ENCODE data around the gene NAA25.
A peak's percentile ranks its signal among the peaks of the same experiment; 100 is the strongest.
"Not testable (repeated sequence)": the region's sequence is repeated elsewhere in the genome, so short reads cannot be mapped to it uniquely, and the experiment has no call there.

Gene NAA25

GRCh38 chr12:112000820-112001219 is 107.8 kb downstream of the NAA25 start:
- H4K20me1 ChIP-seq: peaks cover 0 to 20% (median 0%) of the 10 kb centered on the region in 11 experiments; a peak in 6 of 22 replicates
- H3K4me1 ChIP-seq: peaks cover 26 to 81% (median 55%) of the 10 kb centered on the region in 10 experiments
- H3K4me3 ChIP-seq: no peak overlapping the region; a peak in 1 of 20 replicates
- H3K9me3 ChIP-seq (replicated peaks in 1 of 11): no peaks in the 10 kb centered on the region
- H3K4me2 ChIP-seq: peak overlapping the region in 10 of 11 experiments; percentile 0 to 85 (median 78); a peak in 17 of 22 replicates
- no peak overlapping the region for H3K27ac ChIP-seq
- no peak for TF ChIP-seq Cebpa-rat (IDR thresholded peaks at IDR 0.05)
- H3K36me3 ChIP-seq: no peaks in the 10 kb centered on the region; a peak in 1 of 22 replicates
- peaks cover 0 to 97% (median 0%) of the 10 kb centered on the region in 11 experiments; a peak in 8 of 22 replicates for H3K27me3 ChIP-seq
- peak overlapping the region in 3 of 11 experiments; percentile 7 to 40 (median 25); a peak in 2 of 22 replicates for H3K9ac ChIP-seq

GRCh38 chr12:111999129-111999528 is 109.5 kb downstream of the NAA25 start:
- H3K4me1 ChIP-seq: peaks cover 32 to 85% (median 65%) of the 10 kb centered on the region in 10 experiments
- not testable (repeated sequence) for H3K9me3 ChIP-seq (replicated peaks in 1 of 11); H3K9ac ChIP-seq; H3K27ac ChIP-seq; H3K4me3 ChIP-seq; H3K36me3 ChIP-seq
- peak overlapping the region in 4 of 11 experiments; percentile 11 to 40 (median 22); a peak in 4 of 22 replicates for H3K4me2 ChIP-seq
- H3K27me3 ChIP-seq: peaks cover 0 to 94% (median 0%) of the 10 kb centered on the region in 11 experiments; a peak in 8 of 22 replicates
- peaks cover 0 to 23% (median 0%) of the 10 kb centered on the region in 11 experiments; a peak in 6 of 22 replicates for H4K20me1 ChIP-seq

GRCh38 chr12:111998015-111998414 is 110.6 kb downstream of the NAA25 start:
- Histone ChIP-seq H3K27me3 (peaks cover 0 to 94% (median 0%) of the 10 kb centered on the region in 11 experiments; a peak in 8 of 22 replicates), H3K9ac (no peak overlapping the region), H3K9me3 (replicated peaks in 1 of 11) (no peaks in the 10 kb centered on the region; a peak in 1 of 22 replicates), H3K4me1 (peaks cover 43 to 96% (median 75%) of the 10 kb centered on the region in 10 experiments), H3K4me2 (peak overlapping the region in 3 of 11 experiments; percentile 0 to 42 (median 19); a peak in 4 of 22 replicates), H4K20me1 (peaks cover 0 to 33% (median 0%) of the 10 kb centered on the region in 11 experiments; a peak in 6 of 22 replicates), H3K4me3 (no peak overlapping the region), H3K27ac (no peak overlapping the region), H3K36me3 (no peaks in the 10 kb centered on the region)
- TF ChIP-seq Cebpa-rat (IDR thresholded peaks at IDR 0.05): no peak

GRCh38 chr12:111997300-111997699 is 111.3 kb downstream of the NAA25 start:
- Histone ChIP-seq H3K4me1 (peaks cover 47 to 97% (median 76%) of the 10 kb centered on the region in 10 experiments), H3K4me2 (peak overlapping the region in 7 of 11 experiments; percentile 31 to 96 (median 58); a peak in 14 of 22 replicates), H3K9ac (no peak overlapping the region), H3K9me3 (replicated peaks in 1 of 11) (no peaks in the 10 kb centered on the region; a peak in 1 of 22 replicates), H3K36me3 (no peaks in the 10 kb centered on the region), H4K20me1 (peaks cover 0 to 31% (median 0%) of the 10 kb centered on the region in 11 experiments; a peak in 6 of 22 replicates), H3K27ac (no peak overlapping the region), H3K4me3 (no peak overlapping the region), H3K27me3 (peaks cover 0 to 95% (median 0%) of the 10 kb centered on the region in 11 experiments; a peak in 8 of 22 replicates)
- no peak for TF ChIP-seq Cebpa-rat (IDR thresholded peaks at IDR 0.05)

- TF ChIP-seq Cebpa-rat (IDR thresholded peaks at IDR 0.05): peak in 1 of 11 experiments; percentile 11; a peak in 1 of 22 replicates
Observed at GRCh38 chr12:111995782-111996480, 112.7 kb downstream of the NAA25 start.

GRCh38 chr12:111994211-111995111 is 114.1 kb downstream of the NAA25 start:
- H3K9me3 ChIP-seq (replicated peaks in 1 of 11); H3K36me3 ChIP-seq: not testable (repeated sequence)
- Histone ChIP-seq H3K4me1 (peaks cover 39 to 84% (median 63%) of the 10 kb centered on the region in 10 experiments), H3K4me2 (peak overlapping the region; percentile 85 to 99 (median 91)), H3K4me3 (peak overlapping the region; percentile 19 to 60 (median 52); a peak in 19 of 20 replicates), H3K27ac (peak overlapping the region in 9 of 11 experiments; percentile 50 to 78 (median 62); a peak in 18 of 22 replicates), H3K27me3 (peaks cover 0 to 85% (median 0%) of the 10 kb centered on the region in 11 experiments; a peak in 7 of 22 replicates), H4K20me1 (peaks cover 0 to 21% (median 0%) of the 10 kb centered on the region in 11 experiments; a peak in 5 of 22 replicates), H3K9ac (peak overlapping the region in 8 of 11 experiments; percentile 30 to 74 (median 58); a peak in 14 of 22 replicates)
- TF ChIP-seq Cebpa-rat (IDR thresholded peaks at IDR 0.05): peak in 1 of 11 experiments; percentile 47; a peak in 1 of 22 replicates

More at GRCh38 chr12:111995782-111996480, 112.7 kb downstream of the NAA25 start:
- peak overlapping the region in 10 of 11 experiments; percentile 85 to 99 (median 92); a peak in 17 of 22 replicates for H3K4me2 ChIP-seq
- peaks cover 42 to 94% (median 72%) of the 10 kb centered on the region in 10 experiments for H3K4me1 ChIP-seq
- peaks cover 0 to 92% (median 0%) of the 10 kb centered on the region in 11 experiments; a peak in 8 of 22 replicates for H3K27me3 ChIP-seq
- peak overlapping the region in 6 of 11 experiments; percentile 53 to 78 (median 70); a peak in 8 of 22 replicates for H3K27ac ChIP-seq
- no peaks in the 10 kb centered on the region; a peak in 1 of 22 replicates for H3K9me3 ChIP-seq (replicated peaks in 1 of 11)
- H3K4me3 ChIP-seq: no peak overlapping the region
- peak overlapping the region in 3 of 11 experiments; percentile 37 to 72 (median 58); a peak in 1 of 22 replicates for H3K9ac ChIP-seq
- H4K20me1 ChIP-seq: peaks cover 0 to 21% (median 0%) of the 10 kb centered on the region in 11 experiments; a peak in 5 of 22 replicates
- H3K36me3 ChIP-seq: no peaks in the 10 kb centered on the region

- Histone ChIP-seq H3K4me2 (peak overlapping the region; percentile 85 to 99 (median 91); a peak in 21 of 22 replicates), H3K9ac (peak overlapping the region in 8 of 11 experiments; percentile 30 to 74 (median 58); a peak in 11 of 22 replicates)
Observed at GRCh38 chr12:111993292-111994150, 115.1 kb downstream of the NAA25 start.

More at GRCh38 chr12:111993292-111994150, 115.1 kb downstream of the NAA25 start:
- H3K27ac ChIP-seq: peak overlapping the region in 8 of 11 experiments; percentile 50 to 78 (median 62); a peak in 13 of 22 replicates
- H4K20me1 ChIP-seq: peaks cover 0 to 21% (median 0%) of the 10 kb centered on the region in 11 experiments; a peak in 5 of 22 replicates
- TF ChIP-seq Cebpa-rat (IDR thresholded peaks at IDR 0.05): no peak
- H3K4me1 ChIP-seq: peaks cover 39 to 83% (median 65%) of the 10 kb centered on the region in 10 experiments
- H3K4me3 ChIP-seq: peak overlapping the region in 8 of 10 experiments; percentile 47 to 60 (median 54); a peak in 12 of 20 replicates
- no peaks in the 10 kb centered on the region; a peak in 1 of 22 replicates for H3K9me3 ChIP-seq (replicated peaks in 1 of 11)
- H3K36me3 ChIP-seq: no peaks in the 10 kb centered on the region
- H3K27me3 ChIP-seq: peaks cover 0 to 83% (median 0%) of the 10 kb centered on the region in 11 experiments; a peak in 7 of 22 replicates
